HepG2 (cell line): Measurements from ENCODE around the gene PSEN2. TPM values are rescaled to one million over a fixed set of nuclear protein-coding genes. Genes with fewer than 3 reads are reported as not detected.
A peak's percentile ranks its signal among the peaks of the same experiment; 100 is the strongest.

Experiments
- ATAC-seq: fragments of 200-7000 bp; cut with Tn5 transposase; 3 replicates; pipeline ENCODE4 v1.9.1; 2020; ENCODE audit warnings: mild to moderate bottlenecking, moderate library complexity
- BruUV-seq: library from RNA; stranded (reverse); fragments of 400-500 nt; replicated peaks from 2 replicates; lab custom pipeline; 2021; lab: Mats Ljungman, UMichigan
- CTCF ChIA-PET: fragments of 300-600 bp; formaldehyde crosslinking; extraction: SDS; loops from one replicate; lab custom pipeline; 2021; ENCODE audit warnings: low total read pairs, inconsistent platforms, low intra/inter-chr PET ratio; lab: Yijun Ruan, JAX
- POLR2A ChIA-PET: fragments of 350-600 bp; sonication (Branson Sonifier 250); formaldehyde crosslinking; loops from one replicate; lab custom pipeline; 2020; ENCODE audit warnings: antibody characterized with exemption, inconsistent platforms; lab: Yijun Ruan, JAX
- DNase-seq: peaks from one replicate; pipeline ENCODE4 v3.0.0-alpha.2; 2015; ENCODE audit warnings: low spot score
- FAIRE-seq: peaks from 3 replicates; lab custom pipeline; 2011; peaks lifted over from hg19 to GRCh38; lab: Jason Lieb, UNC
- H2AFZ ChIP-seq: one replicate; pipeline ENCODE4 v1.6.1; 2011; ENCODE audit warnings: low read length, inconsistent platforms
- H3K27ac ChIP-seq: fragments of 300-600 bp; 3 replicates; pipeline ENCODE4 v1.8.0; 2011; ENCODE audit warnings: mixed run types, mild to moderate bottlenecking, mixed read lengths, low read length, inconsistent platforms; ENCODE audit not compliant: insufficient read depth; ENCODE audit errors: extremely low read length
- H3K27me3 ChIP-seq, 2 experiments: fragments of 200-600 bp in 1 of 2; 2 replicates in 1 of 2; 3 replicates in 1 of 2; pipeline versions ENCODE4 v1.6.0 to v1.8.0; 2011; ENCODE audit warnings: low read length in 2 of 2, mild to moderate bottlenecking in 2 of 2, moderate library complexity in 2 of 2, inconsistent platforms in 1 of 2; ENCODE audit not compliant: insufficient read depth in 2 of 2, control insufficient read depth in 1 of 2
- H3K36me3 ChIP-seq, 2 experiments: fragments of 200-600 bp in 1 of 2; replicated peaks in 1 of 2; 2 replicates in 1 of 2; 3 replicates in 1 of 2; pipeline versions ENCODE4 v1.5.1 to v1.8.0; 2011; ENCODE audit warnings: low read length in 2 of 2, inconsistent platforms in 1 of 2; ENCODE audit not compliant: insufficient read depth in 2 of 2, control insufficient read depth in 1 of 2
- H3K4me1 ChIP-seq: 2 replicates; pipeline ENCODE4 v1.5.1; 2012; ENCODE audit warnings: low read length, inconsistent platforms; ENCODE audit not compliant: insufficient read depth
- H3K4me2 ChIP-seq: 2 replicates; pipeline ENCODE4 v1.6.0; 2011; ENCODE audit warnings: low read depth, low read length, inconsistent platforms
- H3K4me3 ChIP-seq, 3 experiments: fragments of 200-600 bp in 1 of 3; sonication (generic), shearing (Covaris generic) in 1 of 3; replicated peaks in 1 of 3; 2 replicates each; pipeline ENCODE4 v1.5.1; 2011 to 2016; ENCODE audit warnings: low read length in 3 of 3, inconsistent platforms in 2 of 3, low read depth in 2 of 3, mild to moderate bottlenecking in 2 of 3, control low read depth in 1 of 3, mixed read lengths in 1 of 3; ENCODE audit not compliant: insufficient read depth in 1 of 3
- H3K79me2 ChIP-seq: one replicate; pipeline ENCODE4 v1.6.1; 2011; ENCODE audit warnings: low read length, inconsistent platforms; ENCODE audit not compliant: insufficient read depth
- H3K9ac ChIP-seq: 2 replicates; pipeline ENCODE4 v1.6.0; 2011; ENCODE audit warnings: mild to moderate bottlenecking, low read depth, low read length, inconsistent platforms; ENCODE audit not compliant: insufficient read depth
- H3K9me3 ChIP-seq: 2 replicates; pipeline ENCODE4 v1.5.1; 2012; ENCODE audit warnings: mild to moderate bottlenecking, low read length
- H4K20me1 ChIP-seq: 2 replicates; pipeline ENCODE4 v1.6.0; 2011; ENCODE audit warnings: inconsistent platforms, mild to moderate bottlenecking, low read length, moderate library complexity; ENCODE audit not compliant: insufficient read depth
- GLI4 ChIP-seq: sonication (generic); formaldehyde crosslinking; IDR thresholded peaks from 2 replicates; pipeline ENCODE4 v1.5.1; 2020; ENCODE audit warnings: missing genetic modification reagents, mild to moderate bottlenecking, moderate library complexity, borderline replicate concordance
- HOXA7 ChIP-seq: sonication (generic); formaldehyde crosslinking; IDR thresholded peaks from 2 replicates; pipeline ENCODE4 v1.8.1; 2022; ENCODE audit warnings: mild to moderate bottlenecking, missing genetic modification reagents, moderate library complexity
- MAFF ChIP-seq: IDR thresholded peaks from 2 replicates; pipeline ENCODE4 v1.6.1; 2011; ENCODE audit warnings: low read depth, low read length, improper control_type of control experiment
- MAFG ChIP-seq: sonication (generic); formaldehyde crosslinking; IDR thresholded peaks from 2 replicates; pipeline ENCODE4 v1.5.1; 2020; ENCODE audit warnings: mild to moderate bottlenecking, missing genetic modification reagents
- MAFK ChIP-seq, 2 experiments: IDR thresholded peaks in 1 of 2; conservative IDR thresholded peaks in 1 of 2; 2 replicates each; pipeline ENCODE4 v1.6.1; 2011; ENCODE audit warnings: improper control_type of control experiment in 2 of 2, low read length in 2 of 2
- SP5 ChIP-seq: IDR thresholded peaks from 2 replicates; pipeline ENCODE4 v1.6.1; 2016; ENCODE audit warnings: low read depth, borderline replicate concordance
- ZBTB20 ChIP-seq: sonication (generic); formaldehyde crosslinking; IDR thresholded peaks from 2 replicates; pipeline ENCODE4 v1.8.1; 2023; ENCODE audit warnings: missing genetic modification reagents, low read depth, mild to moderate bottlenecking, borderline replicate concordance
- ZNF282 ChIP-seq: fragments of 450-650 bp; IDR thresholded peaks from 2 replicates; pipeline ENCODE4 v1.6.1; 2018; ENCODE audit not compliant: partially characterized antibody
- ZSCAN21 ChIP-seq: sonication (generic); formaldehyde crosslinking; IDR thresholded peaks from 2 replicates; pipeline ENCODE4 v1.8.0; 2022; ENCODE audit warnings: mild to moderate bottlenecking, missing genetic modification reagents, moderate library complexity, borderline replicate concordance
- WGBS: methylation state at CpG from one replicate; pipeline ENCODE4 v1.1.6; 2017; ENCODE audit warnings: low lambda C conversion rate; 5-methylcytosine and 5-hydroxymethylcytosine counted together
- in situ Hi-C: cut with HindIII; loops from 2 replicates; pipeline ENCODE4 v1.10.0; 2017; ENCODE audit warnings: low pct_unique_long_range_greater_than_20kb; ENCODE audit not compliant: extremely low pct_ligation_motif_present
- intact Hi-C: fragments of 100-400 bp; cut with micrococcal nuclease; formaldehyde crosslinking; loops from one replicate; pipeline ENCODE4 v1.10.0; 2022; ENCODE audit not compliant: unreplicated experiment
- polyA plus RNA-seq, 8 experiments: library from polyadenylated mRNA; depleted of rRNA in 3 of 8; stranded (reverse) in 7 of 8; unstranded in 1 of 8; fragments of >200 nt; fragmentation: Illumina TruSeq in 4 of 8; extraction: Trizol in 4 of 8; gene quantifications; 2 replicates each; pipeline versions ENCODE4 v1.2.1 to v1.2.3, GENCODE V29; 2011 to 2016; ENCODE audit warnings: low read depth in 4 of 8, missing spikeins in 1 of 8, mixed read lengths in 1 of 8; ENCODE audit not compliant: insufficient read depth in 1 of 8
- total RNA-seq, 5 experiments: library from RNA; depleted of rRNA; stranded (reverse); fragments of >200 nt; fragmentation: Illumina TruSeq; extraction: Trizol; gene quantifications; 2 replicates each; pipeline ENCODE4 v1.2.3, GENCODE V29; 2016; ENCODE audit warnings: low read depth in 1 of 5
- TF ChIP-seq, protein P1 (sequence below): sonication (generic); formaldehyde crosslinking; IDR thresholded peaks from 2 replicates; pipeline ENCODE4 v1.4.0; 2020; ENCODE audit warnings: mild to moderate bottlenecking, missing genetic modification reagents
- TF ChIP-seq, protein P2 (sequence below): IDR thresholded peaks from 2 replicates; pipeline ENCODE4 v1.6.1; 2018; ENCODE audit warnings: missing genetic modification reagents, mild to moderate bottlenecking, missing compliant biosample characterization

The PSEN2 gene
- total and polyA plus RNA-seq, 2 of the 13 experiments (the other 11 are each of a cell fraction or from before 2014, with no cell fraction given): 5.9 to 13.1 TPM

DNA sequence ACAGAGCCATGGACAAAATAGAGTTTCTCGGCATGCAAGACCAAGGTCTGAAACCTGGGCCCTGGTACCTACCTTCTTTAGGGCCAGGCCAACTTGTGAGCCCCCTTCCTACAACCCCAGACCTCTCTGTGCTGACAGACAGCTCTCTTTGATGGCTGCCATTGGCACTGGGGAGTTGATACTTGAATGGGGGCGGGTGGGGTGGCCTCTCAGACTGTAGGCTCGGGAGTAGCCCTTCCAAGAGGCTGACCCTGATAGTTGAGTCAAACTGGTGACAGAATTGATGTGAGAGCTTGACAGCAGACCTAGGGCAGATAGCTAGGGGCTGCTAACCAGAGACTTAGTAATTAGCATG is 44.7 kb upstream of the PSEN2 start (continued):
- TF ChIP-seq, protein P1, sequence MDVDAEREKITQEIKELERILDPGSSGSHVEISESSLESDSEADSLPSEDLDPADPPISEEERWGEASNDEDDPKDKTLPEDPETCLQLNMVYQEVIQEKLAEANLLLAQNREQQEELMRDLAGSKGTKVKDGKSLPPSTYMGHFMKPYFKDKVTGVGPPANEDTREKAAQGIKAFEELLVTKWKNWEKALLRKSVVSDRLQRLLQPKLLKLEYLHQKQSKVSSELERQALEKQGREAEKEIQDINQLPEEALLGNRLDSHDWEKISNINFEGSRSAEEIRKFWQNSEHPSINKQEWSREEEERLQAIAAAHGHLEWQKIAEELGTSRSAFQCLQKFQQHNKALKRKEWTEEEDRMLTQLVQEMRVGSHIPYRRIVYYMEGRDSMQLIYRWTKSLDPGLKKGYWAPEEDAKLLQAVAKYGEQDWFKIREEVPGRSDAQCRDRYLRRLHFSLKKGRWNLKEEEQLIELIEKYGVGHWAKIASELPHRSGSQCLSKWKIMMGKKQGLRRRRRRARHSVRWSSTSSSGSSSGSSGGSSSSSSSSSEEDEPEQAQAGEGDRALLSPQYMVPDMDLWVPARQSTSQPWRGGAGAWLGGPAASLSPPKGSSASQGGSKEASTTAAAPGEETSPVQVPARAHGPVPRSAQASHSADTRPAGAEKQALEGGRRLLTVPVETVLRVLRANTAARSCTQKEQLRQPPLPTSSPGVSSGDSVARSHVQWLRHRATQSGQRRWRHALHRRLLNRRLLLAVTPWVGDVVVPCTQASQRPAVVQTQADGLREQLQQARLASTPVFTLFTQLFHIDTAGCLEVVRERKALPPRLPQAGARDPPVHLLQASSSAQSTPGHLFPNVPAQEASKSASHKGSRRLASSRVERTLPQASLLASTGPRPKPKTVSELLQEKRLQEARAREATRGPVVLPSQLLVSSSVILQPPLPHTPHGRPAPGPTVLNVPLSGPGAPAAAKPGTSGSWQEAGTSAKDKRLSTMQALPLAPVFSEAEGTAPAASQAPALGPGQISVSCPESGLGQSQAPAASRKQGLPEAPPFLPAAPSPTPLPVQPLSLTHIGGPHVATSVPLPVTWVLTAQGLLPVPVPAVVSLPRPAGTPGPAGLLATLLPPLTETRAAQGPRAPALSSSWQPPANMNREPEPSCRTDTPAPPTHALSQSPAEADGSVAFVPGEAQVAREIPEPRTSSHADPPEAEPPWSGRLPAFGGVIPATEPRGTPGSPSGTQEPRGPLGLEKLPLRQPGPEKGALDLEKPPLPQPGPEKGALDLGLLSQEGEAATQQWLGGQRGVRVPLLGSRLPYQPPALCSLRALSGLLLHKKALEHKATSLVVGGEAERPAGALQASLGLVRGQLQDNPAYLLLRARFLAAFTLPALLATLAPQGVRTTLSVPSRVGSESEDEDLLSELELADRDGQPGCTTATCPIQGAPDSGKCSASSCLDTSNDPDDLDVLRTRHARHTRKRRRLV (CRISPR knock-in tag): no peak
- TF ChIP-seq HOXA7 (CRISPR knock-in tag) (no peak), MAFG (CRISPR knock-in tag) (no peak), SP5 (CRISPR knock-in tag) (no peak), ZNF282 (no peak), GLI4 (CRISPR knock-in tag) (no peak)

DNA sequence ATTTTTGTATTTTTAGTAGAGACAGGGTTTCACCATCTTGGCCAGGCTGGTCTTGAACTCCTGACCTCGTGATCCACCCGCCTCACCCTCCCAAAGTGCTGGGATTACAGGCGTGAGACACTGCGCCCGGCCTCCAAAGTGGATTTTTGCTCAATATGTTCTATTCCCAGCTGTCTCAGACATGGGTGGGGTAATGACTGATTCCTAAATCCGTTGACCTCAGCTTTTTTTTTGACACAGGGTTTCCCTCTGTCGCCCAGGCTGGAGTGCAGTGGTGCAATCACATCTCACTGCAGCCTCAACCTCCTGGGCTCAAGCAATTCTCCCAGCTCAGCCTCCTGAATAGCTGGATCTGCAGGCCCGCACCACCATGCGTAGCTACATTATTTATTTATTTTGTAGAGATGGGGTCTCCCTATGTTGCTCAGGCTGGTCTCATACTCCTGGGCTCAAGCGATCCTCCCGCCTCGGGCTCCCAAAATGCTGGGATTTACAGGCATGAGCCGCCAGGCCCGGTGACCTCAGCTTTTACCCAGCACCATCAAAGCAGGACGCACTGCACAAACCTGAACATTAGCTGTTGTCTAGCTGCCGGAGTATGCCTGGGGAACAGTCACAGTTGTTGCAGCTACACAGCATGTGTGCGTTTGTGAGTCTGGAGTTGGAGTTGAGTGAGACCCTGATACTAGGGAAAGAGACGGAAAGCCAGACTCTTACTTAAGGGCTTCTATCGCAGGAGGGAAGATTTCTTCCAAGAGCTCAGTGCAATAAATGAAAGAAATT is 43.7 kb upstream of the PSEN2 start:
- CTCF ChIA-PET: interaction anchor here (2.3 kb wide), 1 partner anchor 192 kb away, joined by 20 read pairs; no protein-coding TSS in a partner anchor
- Histone ChIP-seq H3K79me2 (no peaks in the 10 kb centered on the region), H3K27me3 (peaks cover 2 to 29% of the 10 kb centered on the region in 2 experiments; a peak in 2 of 5 replicates), H3K27ac (no peak overlapping the region), H3K9ac (no peak overlapping the region), H3K4me1 (no peaks in the 10 kb centered on the region), H3K9me3 (no peaks in the 10 kb centered on the region), H3K4me3 (no peak overlapping the region), H2AFZ (no peak overlapping the region), H3K4me2 (no peak overlapping the region), H3K36me3 (no peaks in the 10 kb centered on the region), H4K20me1 (0 out of 2 replicates have a peak, but pooled peaks cover 5% of the 10 kb centered on the region)
- FAIRE-seq: no peak
- in situ Hi-C loops (loop anchor here (5.0 kb wide), 1 partner anchor 194 kb away; no protein-coding TSS in a partner anchor), intact Hi-C loops (no loop called here)
- 56% methylated on average over 16 of the region's 19 CpGs for WGBS
- no peak for ATAC-seq
- TF ChIP-seq MAFK (conservative IDR thresholded peaks at IDR 0.05 in 1 of 2, IDR thresholded peaks at IDR 0.05 in 1 of 2; ENCODE audit: low read length in 2 of 2) (peak; percentile 45 to 65), ZBTB20 (CRISPR knock-in tag) (no peak), ZSCAN21 (no peak), MAFF (0 out of 2 replicates have a peak, but pooled peaks have one; percentile 18)
- TF ChIP-seq, protein P2, sequence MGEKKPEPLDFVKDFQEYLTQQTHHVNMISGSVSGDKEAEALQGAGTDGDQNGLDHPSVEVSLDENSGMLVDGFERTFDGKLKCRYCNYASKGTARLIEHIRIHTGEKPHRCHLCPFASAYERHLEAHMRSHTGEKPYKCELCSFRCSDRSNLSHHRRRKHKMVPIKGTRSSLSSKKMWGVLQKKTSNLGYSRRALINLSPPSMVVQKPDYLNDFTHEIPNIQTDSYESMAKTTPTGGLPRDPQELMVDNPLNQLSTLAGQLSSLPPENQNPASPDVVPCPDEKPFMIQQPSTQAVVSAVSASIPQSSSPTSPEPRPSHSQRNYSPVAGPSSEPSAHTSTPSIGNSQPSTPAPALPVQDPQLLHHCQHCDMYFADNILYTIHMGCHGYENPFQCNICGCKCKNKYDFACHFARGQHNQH: no peak
- POLR2A ChIA-PET: no interaction called here
- no peak for DNase-seq
- no TSS peak for BruUV-seq
